SK-N-SH (cell line): ENCODE results near the gene CUX1. TPM values are rescaled to one million over a fixed set of nuclear protein-coding genes. Genes with fewer than 3 reads are reported as not detected.

Source experiments
- CTCF ChIA-PET: fragments of 300-600, 350-600 bp; formaldehyde crosslinking; extraction: SDS; loops from one replicate; lab custom pipeline; 2021; lab: Yijun Ruan, JAX
- POLR2A ChIA-PET: fragments of 350-600 bp; sonication (Branson Sonifier 250); formaldehyde crosslinking; extraction: SDS; loops from one replicate; lab custom pipeline; 2020; ENCODE audit warnings: antibody characterized with exemption, inconsistent platforms; lab: Yijun Ruan, JAX
- DNase-seq: peaks from one replicate; pipeline ENCODE4 v3.0.0; 2012
- H2AFZ ChIP-seq: fragments of 200-600 bp; sonication (generic); 2 replicates; pipeline ENCODE4 v1.8.1; 2016; ENCODE audit warnings: antibody characterized with exemption, mild to moderate bottlenecking, low read depth
- H3F3A ChIP-seq: fragments of 200-600 bp; sonication (generic); replicated peaks from 2 replicates; pipeline ENCODE3; 2016; ENCODE audit warnings: antibody characterized with exemption, mild to moderate bottlenecking; ENCODE audit not compliant: insufficient read depth
- H3K27ac ChIP-seq, 2 experiments: fragments of 200-500 bp in 1 of 2; fragments of 200-600 bp in 1 of 2; sonication (Bioruptor generic) in 1 of 2; sonication (generic), shearing (Covaris generic) in 1 of 2; 2 replicates each; pipeline versions ENCODE4 v1.5.1 to v1.6.1; 2014 to 2016; ENCODE audit warnings: low read depth in 2 of 2, inconsistent platforms in 1 of 2, low read length in 1 of 2, mild to moderate bottlenecking in 1 of 2, mixed read lengths in 1 of 2
- H3K27me3 ChIP-seq: fragments of 200-600 bp; sonication (generic), shearing (Covaris generic); 2 replicates; pipeline ENCODE4 v1.6.1; 2016; ENCODE audit warnings: mixed run types; ENCODE audit not compliant: insufficient read depth
- H3K36me3 ChIP-seq, 2 experiments: fragments of 200-500 bp in 1 of 2; fragments of 200-600 bp in 1 of 2; sonication (Bioruptor generic) in 1 of 2; sonication (generic) in 1 of 2; replicated peaks in 1 of 2; 2 replicates each; pipeline versions ENCODE3 to v1.5.1; 2014 to 2016; ENCODE audit warnings: low read length in 1 of 2, mild to moderate bottlenecking in 1 of 2; ENCODE audit not compliant: insufficient read depth in 2 of 2, control insufficient read depth in 1 of 2
- H3K4me1 ChIP-seq, 2 experiments: fragments of 200-500 bp in 1 of 2; fragments of 200-600 bp in 1 of 2; sonication (Bioruptor generic) in 1 of 2; sonication (generic), shearing (Covaris generic) in 1 of 2; 2 replicates each; pipeline versions ENCODE4 v1.5.1 to v1.6.1; 2014 to 2016; ENCODE audit warnings: low read depth in 1 of 2, low read length in 1 of 2, mixed run types in 1 of 2; ENCODE audit not compliant: insufficient read depth in 2 of 2, control insufficient read depth in 1 of 2
- H3K4me2 ChIP-seq: fragments of 200-600 bp; sonication (generic), shearing (Covaris generic); 2 replicates; pipeline ENCODE4 v1.6.1; 2017; ENCODE audit warnings: mixed run types
- H3K4me3 ChIP-seq, 2 experiments: fragments of 200-500 bp in 1 of 2; fragments of 200-600 bp in 1 of 2; sonication (Bioruptor generic) in 1 of 2; sonication (generic), shearing (Covaris generic) in 1 of 2; 2 replicates each; pipeline versions ENCODE4 v1.5.1 to v1.8.1; 2014 to 2016; ENCODE audit warnings: low read depth in 2 of 2, inconsistent platforms in 1 of 2, low read length in 1 of 2, mild to moderate bottlenecking in 1 of 2, mixed read lengths in 1 of 2, moderate library complexity in 1 of 2
- H3K79me2 ChIP-seq: fragments of 200-600 bp; sonication (generic); 2 replicates; pipeline ENCODE4 v1.8.1; 2017; ENCODE audit warnings: mild to moderate bottlenecking; ENCODE audit not compliant: insufficient read depth
- H3K9ac ChIP-seq: fragments of 200-600 bp; sonication (generic); 2 replicates; pipeline ENCODE4 v1.6.1; 2017; ENCODE audit warnings: mixed run types
- H3K9me2 ChIP-seq: fragments of 200-600 bp; sonication (generic); 2 replicates; pipeline ENCODE4 v1.6.1; 2017; ENCODE audit warnings: mixed run types
- H3K9me3 ChIP-seq: fragments of 200-600 bp; sonication (generic); 2 replicates; pipeline ENCODE4 v1.6.1; 2017; ENCODE audit warnings: mixed run types, mild to moderate bottlenecking, moderate library complexity
- H4K20me1 ChIP-seq: fragments of 200-600 bp; sonication (generic); 2 replicates; pipeline ENCODE4 v1.6.1; 2017; ENCODE audit warnings: mild to moderate bottlenecking, mixed run types; ENCODE audit not compliant: insufficient read depth
- ELF1 ChIP-seq: IDR thresholded peaks from 2 replicates; pipeline ENCODE4 v1.4.0; 2012
- EP300 ChIP-seq, 2 experiments: IDR thresholded peaks; 2 replicates each; pipeline versions ENCODE4 v1.4.0 to v1.6.1; 2012; ENCODE audit warnings: borderline replicate concordance in 1 of 2, low read depth in 1 of 2, low read length in 1 of 2
- FOXJ3 ChIP-seq: sonication (generic); formaldehyde crosslinking; IDR thresholded peaks from 2 replicates; pipeline ENCODE4 v1.5.1; 2020; ENCODE audit warnings: mild to moderate bottlenecking, missing genetic modification reagents
- FOXM1 ChIP-seq: IDR thresholded peaks from 2 replicates; pipeline ENCODE4 v1.4.0; 2012; ENCODE audit warnings: low read depth, mild to moderate bottlenecking
- GABPA ChIP-seq: IDR thresholded peaks from 2 replicates; pipeline ENCODE4 v1.4.0; 2012; ENCODE audit warnings: low read depth, mild to moderate bottlenecking
- GATA2 ChIP-seq: sonication (generic); formaldehyde crosslinking; IDR thresholded peaks from 2 replicates; pipeline ENCODE4 v1.5.0; 2020; ENCODE audit warnings: mild to moderate bottlenecking, missing genetic modification reagents
- MAX ChIP-seq: IDR thresholded peaks from 2 replicates; pipeline ENCODE4 v1.4.0; 2012; ENCODE audit warnings: low read depth
- NFIC ChIP-seq: IDR thresholded peaks from 2 replicates; pipeline ENCODE4 v1.4.0; 2012; ENCODE audit warnings: borderline replicate concordance
- NRF1 ChIP-seq: IDR thresholded peaks from 2 replicates; pipeline ENCODE4 v1.6.1; 2012; ENCODE audit warnings: low read depth, mild to moderate bottlenecking, low read length
- POLR2AphosphoS5 ChIP-seq: IDR thresholded peaks from 2 replicates; pipeline ENCODE4 v1.6.1; 2012; ENCODE audit warnings: low read depth, low read length
- RCOR1 ChIP-seq: fragments of 150-350 bp; IDR thresholded peaks from 2 replicates; pipeline ENCODE4 v1.6.1; 2017; ENCODE audit warnings: antibody characterized with exemption, low read length
- RFX5 ChIP-seq: IDR thresholded peaks from 2 replicates; pipeline ENCODE4 v1.6.1; 2012; ENCODE audit warnings: mild to moderate bottlenecking, improper control_type of control experiment, low read length
- RXRA ChIP-seq: IDR thresholded peaks from 2 replicates; pipeline ENCODE4 v1.4.0; 2012; ENCODE audit warnings: low read depth, mild to moderate bottlenecking, borderline replicate concordance
- SIN3A ChIP-seq: IDR thresholded peaks from 2 replicates; pipeline ENCODE4 v1.6.1; 2012; ENCODE audit warnings: low read depth, mild to moderate bottlenecking, low read length, moderate library complexity, borderline replicate concordance
- SMC3 ChIP-seq: IDR thresholded peaks from 2 replicates; pipeline ENCODE4 v1.6.1; 2012; ENCODE audit warnings: low read depth, low read length, improper control_type of control experiment
- TAF1 ChIP-seq: IDR thresholded peaks from 2 replicates; pipeline ENCODE4 v1.6.1; 2012; ENCODE audit warnings: low read depth, mild to moderate bottlenecking, low read length, moderate library complexity, borderline replicate concordance
- TCF12 ChIP-seq: IDR thresholded peaks from 2 replicates; pipeline ENCODE4 v1.4.0; 2012
- TEAD4 ChIP-seq: IDR thresholded peaks from 2 replicates; pipeline ENCODE4 v1.4.0; 2012; ENCODE audit warnings: mild to moderate bottlenecking, borderline replicate concordance; ENCODE audit not compliant: insufficient read depth
- USF1 ChIP-seq: IDR thresholded peaks from 2 replicates; pipeline ENCODE4 v1.4.0; 2012; ENCODE audit warnings: low read depth, borderline replicate concordance
- YY1 ChIP-seq: IDR thresholded peaks from 2 replicates; pipeline ENCODE4 v1.4.0; 2012; ENCODE audit warnings: low read depth, mild to moderate bottlenecking
- WGBS: methylation state at CpG from one replicate; pipeline ENCODE4 v1.1.6; 2017; ENCODE audit warnings: low lambda C conversion rate; 5-methylcytosine and 5-hydroxymethylcytosine counted together
- polyA plus RNA-seq, 3 experiments: library from polyadenylated mRNA; depleted of rRNA; stranded (reverse); fragments of >200 nt; gene quantifications; 2 replicates each; pipeline ENCODE4 v1.2.3, GENCODE V29; 2012

Gene CUX1
- polyA plus RNA-seq, 1 of the 3 experiments (the other 2 are of a cell fraction) = 68.6 TPM

- TF ChIP-seq GATA2 (CRISPR knock-in tag) = no peak
- no peak for TF ChIP-seq RCOR1
- TF ChIP-seq ELF1 = no peak
- TF ChIP-seq YY1 = no peak
- no peak for TF ChIP-seq FOXM1
- no peak for TF ChIP-seq TAF1
- no peak for TF ChIP-seq MAX
- TF ChIP-seq GABPA = no peak
- no peak for TF ChIP-seq TEAD4
- TF ChIP-seq SIN3A = no peak
- no peak for TF ChIP-seq RFX5
- ChIA-PET POLR2A (no interaction called here), CTCF (interaction anchor here (1.3 to 4.4 kb wide), 5 partner anchors 12 to 99 kb away, joined by 3 to 20 read pairs (median 7); no protein-coding TSS in a partner anchor)
- Histone ChIP-seq H2AFZ (no peak overlapping the region), H3K9ac (no peak overlapping the region), H3K4me2 (no peak overlapping the region), H3K27me3 (no peaks in the 10 kb centered on the region), H3K27ac (no peak overlapping the region), H3K4me1 (peaks cover 0 to 18% of the 10 kb centered on the region in 2 experiments; a peak in 1 of 4 replicates), H3F3A (no peaks in the 10 kb centered on the region), H3K79me2 (no peaks in the 10 kb centered on the region), H3K9me2 (no peaks in the 10 kb centered on the region), H4K20me1 (peaks cover 30% of the 10 kb centered on the region; the same call in 1 of the 2 replicates), H3K4me3 (no peak overlapping the region), H3K9me3 (no peaks in the 10 kb centered on the region), H3K36me3 (no peaks in the 10 kb centered on the region)
- DNase-seq = no peak
- 79% methylated on average over 2 of the region's 2 CpGs for WGBS
Measured at GRCh38 chr7:102291916-102292267, 474.5 kb downstream of the CUX1 start.

GRCh38 chr7:102292813-102293798, 475.7 kb downstream of the CUX1 start:
- Histone ChIP-seq H3K4me3 (peak overlapping the region in 1 of 2 experiments; percentile 21; a peak in 1 of 4 replicates), H3K4me2 (no peak overlapping the region), H3K4me1 (peaks cover 0 to 13% of the 10 kb centered on the region in 2 experiments; a peak in 1 of 4 replicates), H3K36me3 (no peaks in the 10 kb centered on the region), H3F3A (no peaks in the 10 kb centered on the region), H3K9me2 (no peaks in the 10 kb centered on the region), H3K79me2 (no peaks in the 10 kb centered on the region), H3K9ac (no peak overlapping the region), H2AFZ (no peak overlapping the region), H3K27ac (no peak overlapping the region), H4K20me1 (peaks cover 30% of the 10 kb centered on the region; the same call in 1 of the 2 replicates), H3K9me3 (no peaks in the 10 kb centered on the region), H3K27me3 (no peaks in the 10 kb centered on the region)
- DNase-seq = peak; percentile 92
- CTCF ChIA-PET = interaction anchor here (0.6 to 4.4 kb wide), 7 partner anchors 13 to 273 kb away, joined by 3 to 15 read pairs (median 5); no protein-coding TSS in a partner anchor
- POLR2A ChIA-PET = interaction anchor here (0.6 kb wide), 1 partner anchor 69 kb away, joined by 3 read pairs; no protein-coding TSS in a partner anchor
- WGBS = 39% methylated on average over 36 of the region's 36 CpGs
- TF ChIP-seq NFIC = no peak
- TF ChIP-seq GABPA = no peak
- TF ChIP-seq RCOR1 = no peak
- TF ChIP-seq EP300 (IDR thresholded peaks at IDR 0.05; ENCODE audit: borderline replicate concordance in 1 of 2, low read depth in 1 of 2, low read length in 1 of 2) = no peak
- TF ChIP-seq FOXJ3 (CRISPR knock-in tag) = no peak
- no peak for TF ChIP-seq USF1
- no peak for TF ChIP-seq FOXM1
- no peak for TF ChIP-seq TCF12
- no peak for TF ChIP-seq RXRA
- no peak for TF ChIP-seq NRF1
- no peak for TF ChIP-seq POLR2AphosphoS5
- TF ChIP-seq GATA2 (CRISPR knock-in tag) = no peak
- TF ChIP-seq SMC3 = no peak
